M059J (cell line): ENCODE results near the gene ZFPM1. TPM values are rescaled to one million over a fixed set of nuclear protein-coding genes. Genes with fewer than 3 reads are reported as not detected.

Experiments
- DNase-seq: peaks from one replicate; pipeline ENCODE4 v3.0.0-alpha.2; 2012; ENCODE audit warnings: low read depth
- total RNA-seq: library from RNA; depleted of rRNA; stranded (reverse); fragments of >200 nt; shearing (Covaris generic); gene quantifications from 2 replicates; pipeline ENCODE4 v1.2.3, GENCODE V29; 2014

ZFPM1 gene
- total RNA-seq, 1 experiment from 2014 or later = 1.9 TPM

- DNase-seq = peak; percentile 44
These were observed 108.6 kb downstream of the ZFPM1 start for GRCh38 chr16:88561485-88562359.

GRCh38 chr16:88566158-88566557 lies 113.1 kb downstream of the ZFPM1 start:
- peak; percentile 70 for DNase-seq

- DNase-seq = no peak
These were observed 115.9 kb downstream of the ZFPM1 start for GRCh38 chr16:88568710-88569613.

GRCh38 chr16:88569614-88569984 lies 116.5 kb downstream of the ZFPM1 start:
- peak; percentile 30 for DNase-seq

- peak; percentile 93 for DNase-seq
These were observed 117.1 kb downstream of the ZFPM1 start, which contains the start of gene ZC3H18 for GRCh38 chr16:88569985-88570690. ZC3H18 (plus strand) TSS chr16:88570403; CDS start chr16:88577124, 6,721 bp downstream.

GRCh38 chr16:88570691-88571092 lies 117.6 kb downstream of the ZFPM1 start:
- DNase-seq = peak; percentile 26

- no peak for DNase-seq
These were observed 122.2 kb downstream of the ZFPM1 start for GRCh38 chr16:88575251-88575650.

GRCh38 chr16:88576307-88576706 lies 123.2 kb downstream of the ZFPM1 start:
- DNase-seq = no peak

- no peak for DNase-seq
These were observed 124.1 kb downstream of the ZFPM1 start for GRCh38 chr16:88577166-88577565.

GRCh38 chr16:88578446-88579313 lies 125.6 kb downstream of the ZFPM1 start:
- no peak for DNase-seq

- DNase-seq = no peak
These were observed 127.3 kb downstream of the ZFPM1 start for GRCh38 chr16:88580371-88580770.

- no peak for DNase-seq
These were observed 128.0 kb downstream of the ZFPM1 start for GRCh38 chr16:88581033-88581432.

GRCh38 chr16:88582912-88583575 lies 130.0 kb downstream of the ZFPM1 start:
- DNase-seq = no peak

GRCh38 chr16:88584676-88585075 lies 131.6 kb downstream of the ZFPM1 start:
- no peak for DNase-seq

GRCh38 chr16:88585269-88585668 lies 132.2 kb downstream of the ZFPM1 start:
- DNase-seq = no peak

- no peak for DNase-seq
These were observed 133.0 kb downstream of the ZFPM1 start for GRCh38 chr16:88585927-88586581.
